IMR-90 (cell line): ENCODE data around the gene RXRB. TPM values are rescaled to one million over a fixed set of nuclear protein-coding genes. Genes with fewer than 3 reads are reported as not detected.
"Not testable (repeated sequence)": the region's sequence is repeated elsewhere in the genome, so short reads cannot be mapped to it uniquely, and the experiment has no call there.

Experiments used
- ATAC-seq: fragments of 200-7000 bp; cut with Tn5 transposase; 2 replicates; pipeline ENCODE4 v1.9.1; 2020; ENCODE audit warnings: low read depth, mild to moderate bottlenecking, moderate library complexity
- BruUV-seq: library from RNA; stranded (reverse); fragments of 400-500 nt; replicated peaks from 2 replicates; lab custom pipeline; 2021; lab: Mats Ljungman, UMichigan
- CTCF ChIA-PET: fragments of 300-600 bp; formaldehyde crosslinking; extraction: SDS; loops from one replicate; lab custom pipeline; 2021; ENCODE audit warnings: antibody characterized with exemption; lab: Yijun Ruan, JAX
- POLR2A ChIA-PET: fragments of 300-600 bp; sonication (Branson Sonifier 250); formaldehyde crosslinking; loops from one replicate; lab custom pipeline; 2022; ENCODE audit warnings: antibody characterized with exemption; ENCODE audit not compliant: unreplicated experiment; lab: Charles Lee
- DNase-seq: peaks from one replicate; pipeline ENCODE4 v3.0.0; 2013
- H2AFZ ChIP-seq: replicated peaks from 2 replicates; pipeline ENCODE3; 2013; ENCODE audit warnings: low read length, mild to moderate bottlenecking; ENCODE audit not compliant: poor library complexity
- H2AK5ac ChIP-seq: 2 replicates; pipeline ENCODE4 v1.6.1; 2013; ENCODE audit warnings: low read depth, low read length, inconsistent platforms
- H2AK9ac ChIP-seq: replicated peaks from 2 replicates; pipeline ENCODE3; 2013; ENCODE audit warnings: mild to moderate bottlenecking, low read depth, low read length, moderate library complexity; ENCODE audit not compliant: poor library complexity
- H2BK120ac ChIP-seq: 2 replicates; pipeline ENCODE4 v1.6.1; 2013; ENCODE audit warnings: low read depth, low read length, inconsistent platforms
- H2BK15ac ChIP-seq: 3 replicates; pipeline ENCODE4 v1.6.1; 2013; ENCODE audit warnings: low read depth, low read length, inconsistent platforms
- H2BK20ac ChIP-seq: 2 replicates; pipeline ENCODE4 v1.6.1; 2013; ENCODE audit warnings: low read depth, mild to moderate bottlenecking, inconsistent platforms, low read length, moderate library complexity
- H2BK5ac ChIP-seq: 2 replicates; pipeline ENCODE4 v1.6.1; 2013; ENCODE audit warnings: mild to moderate bottlenecking, low read depth, low read length, inconsistent platforms; ENCODE audit not compliant: poor library complexity, severe bottlenecking
- H3K14ac ChIP-seq: replicated peaks from 2 replicates; pipeline ENCODE4 v1.6.1; 2013; ENCODE audit warnings: low read depth, low read length, inconsistent platforms
- H3K18ac ChIP-seq: 2 replicates; pipeline ENCODE4 v1.6.1; 2013; ENCODE audit warnings: low read depth, low read length, control low read depth
- H3K23ac ChIP-seq: 2 replicates; pipeline ENCODE4 v1.6.1; 2013; ENCODE audit warnings: low read depth, low read length, inconsistent platforms
- H3K27ac ChIP-seq: 2 replicates; pipeline ENCODE4 v1.5.1; 2013; ENCODE audit warnings: mild to moderate bottlenecking, control low read depth, low read length; ENCODE audit not compliant: insufficient read depth
- H3K27me3 ChIP-seq: 2 replicates; pipeline ENCODE4 v1.6.1; 2013; ENCODE audit warnings: low read length; ENCODE audit not compliant: control insufficient read depth, insufficient read depth
- H3K36me3 ChIP-seq: 2 replicates; pipeline ENCODE4 v1.6.1; 2013; ENCODE audit warnings: low read length, mixed read lengths; ENCODE audit not compliant: control insufficient read depth, insufficient read depth
- H3K4ac ChIP-seq: 2 replicates; pipeline ENCODE4 v1.6.1; 2013; ENCODE audit warnings: low read depth, low read length, inconsistent platforms
- H3K4me1 ChIP-seq: 2 replicates; pipeline ENCODE4 v1.6.1; 2013; ENCODE audit warnings: low read length, mixed read lengths; ENCODE audit not compliant: control insufficient read depth, insufficient read depth
- H3K4me2 ChIP-seq: 2 replicates; pipeline ENCODE4 v1.6.1; 2013; ENCODE audit warnings: low read depth, mild to moderate bottlenecking, control low read depth, low read length, moderate library complexity
- H3K4me3 ChIP-seq: 2 replicates; pipeline ENCODE4 v1.5.1; 2013; ENCODE audit warnings: low read depth, mild to moderate bottlenecking, control low read depth, low read length, moderate library complexity; ENCODE audit not compliant: insufficient read depth
- H3K56ac ChIP-seq: 2 replicates; pipeline ENCODE4 v1.6.1; 2013; ENCODE audit warnings: low read length, inconsistent platforms; ENCODE audit not compliant: insufficient read depth; ENCODE audit errors: extremely low read depth
- H3K79me1 ChIP-seq, 2 experiments: 2 replicates each; pipeline ENCODE4 v1.6.1; 2013; ENCODE audit warnings: low read length in 2 of 2, inconsistent platforms in 1 of 2, low read depth in 1 of 2
- H3K9ac ChIP-seq: 2 replicates; pipeline ENCODE4 v1.6.1; 2013; ENCODE audit warnings: low read depth, low read length, control low read depth
- H3K9me1 ChIP-seq: 2 replicates; pipeline ENCODE4 v1.6.1; 2013; ENCODE audit warnings: low read length, inconsistent platforms; ENCODE audit not compliant: insufficient read depth
- H3K9me3 ChIP-seq: 2 replicates; pipeline ENCODE4 v1.6.1; 2013; ENCODE audit warnings: low read length; ENCODE audit not compliant: control insufficient read depth, insufficient read depth
- H4K20me1 ChIP-seq: 2 replicates; pipeline ENCODE4 v1.6.1; 2013; ENCODE audit warnings: low read length, inconsistent platforms; ENCODE audit not compliant: insufficient read depth
- H4K5ac ChIP-seq: 2 replicates; pipeline ENCODE4 v1.6.1; 2013; ENCODE audit warnings: mild to moderate bottlenecking, low read depth, low read length, control low read depth
- H4K8ac ChIP-seq, 2 experiments: 2 replicates each; pipeline ENCODE4 v1.6.1; 2013; ENCODE audit warnings: low read depth in 2 of 2, low read length in 2 of 2, control low read depth in 1 of 2, inconsistent platforms in 1 of 2
- H4K91ac ChIP-seq: 2 replicates; pipeline ENCODE4 v1.6.1; 2013; ENCODE audit warnings: low read depth, low read length, inconsistent platforms; ENCODE audit not compliant: insufficient read depth
- WGBS, 2 experiments: methylation state at CpG; one replicate each; pipeline versions ENCODE4 v1.1.5 to v1.1.7; 2013; ENCODE audit warnings: missing lambda C conversion rate in 2 of 2; ENCODE audit not compliant: insufficient read length in 1 of 2; ENCODE audit errors: extremely low coverage in 2 of 2; 5-methylcytosine and 5-hydroxymethylcytosine counted together
- dilution Hi-C: fragments of 300-500 bp; cut with HindIII; formaldehyde crosslinking; loops from one replicate; pipeline ENCODE4 v1.14.3; 2018; ENCODE audit warnings: low sequenced_read_pairs; ENCODE audit not compliant: unreplicated experiment
- in situ Hi-C: fragments of 300-500 bp; cut with MboI; formaldehyde crosslinking; loops from 3 replicates; pipeline ENCODE4 v1.14.3; 2019; ENCODE audit warnings: low sequenced_read_pairs, inconsistent platforms, mixed read lengths
- intact Hi-C: fragments of 100-400 bp; cut with micrococcal nuclease; formaldehyde crosslinking; loops from 2 replicates; pipeline ENCODE4 v1.10.0; 2022
- polyA plus RNA-seq, 3 experiments: library from polyadenylated mRNA; depleted of rRNA; stranded (reverse); fragments of >200 nt; gene quantifications; 2 replicates each; pipeline ENCODE4 v1.2.3, GENCODE V29; 2012; ENCODE audit warnings: low replicate concordance in 1 of 3
- total RNA-seq: library from RNA; depleted of rRNA; stranded (reverse); fragments of >200 nt; gene quantifications from 2 replicates; pipeline ENCODE4 v1.2.3, GENCODE V29; 2012

RXRB gene
- total and polyA plus RNA-seq, 2 of the 4 experiments (the other 2 are of a cell fraction) = 18.6 to 53.7 TPM

- peaks cover 16% of the 10 kb centered on the region for H3K27me3 ChIP-seq
- H2BK5ac ChIP-seq, H3K9ac ChIP-seq, H2BK20ac ChIP-seq, H3K4me3 ChIP-seq, POLR2A ChIA-PET, H4K91ac ChIP-seq, H3K9me1 ChIP-seq, H3K9me3 ChIP-seq, H2AFZ ChIP-seq, H3K4me1 ChIP-seq, H2BK120ac ChIP-seq, H3K27ac ChIP-seq, DNase-seq, H3K23ac ChIP-seq, ATAC-seq, H4K5ac ChIP-seq, H2AK5ac ChIP-seq, H3K4ac ChIP-seq, H4K8ac ChIP-seq, H3K56ac ChIP-seq, H3K18ac ChIP-seq, BruUV-seq, in situ Hi-C loops, intact Hi-C loops, H2BK15ac ChIP-seq, H4K20me1 ChIP-seq, H3K4me2 ChIP-seq, H3K79me1 ChIP-seq, H3K14ac ChIP-seq, dilution Hi-C loops, H2AK9ac ChIP-seq, H3K36me3 ChIP-seq: not testable (repeated sequence)
- no CpG with 5 or more reads among the region's 3 CpGs for WGBS, 2 experiments
- CTCF ChIA-PET = interaction anchor here (0.6 kb wide), 1 partner anchor 12 kb away, joined by 4 read pairs; no protein-coding TSS in a partner anchor
Measured at GRCh38 chr6:33150560-33150959, 49.9 kb downstream of the RXRB start.
